Dermis microvascular lymphatic vessel endothelial cell (primary cell): ENCODE data around the gene TRIM24. TPM values are rescaled to one million over a fixed set of nuclear protein-coding genes. Genes with fewer than 3 reads are reported as not detected.
"Not testable (repeated sequence)": the region's sequence is repeated elsewhere in the genome, so short reads cannot be mapped to it uniquely, and the experiment has no call there.

Experiments used
- DNase-seq, 2 donors: peaks; one replicate each; pipeline versions ENCODE4 v3.0.0 to v3.0.0-alpha.2; 2010; ENCODE audit warnings: low read depth in 2 of 2
- total RNA-seq: library from RNA; depleted of rRNA; stranded (reverse); fragments of >200 nt; gene quantifications from 2 replicates; pipeline ENCODE4 v1.2.1, GENCODE V29; 2014

TRIM24 gene
- total RNA-seq = 6.2 and 11.0 TPM in 2 replicates

DNA sequence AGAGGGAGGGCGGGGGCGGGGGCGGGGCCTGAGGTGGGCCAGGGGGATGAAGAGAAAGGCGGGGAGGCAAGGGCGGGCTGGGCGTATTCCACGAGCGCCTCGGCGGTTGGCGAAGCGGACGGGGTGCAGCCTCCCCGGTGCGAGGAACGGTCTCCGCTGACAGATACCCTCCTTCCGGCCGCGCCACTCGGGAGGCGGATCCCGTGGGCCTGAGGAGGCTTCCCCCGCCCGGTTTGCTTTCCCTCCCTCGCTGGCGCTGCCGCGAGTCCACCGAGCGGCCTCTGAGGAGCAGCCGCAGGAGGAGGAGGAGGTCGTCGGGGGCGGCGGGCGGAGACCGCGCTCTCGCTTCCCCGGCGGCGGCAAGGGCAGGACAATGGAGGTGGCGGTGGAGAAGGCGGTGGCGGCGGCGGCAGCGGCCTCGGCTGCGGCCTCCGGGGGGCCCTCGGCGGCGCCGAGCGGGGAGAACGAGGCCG is at the start of gene TRIM24:
Gene TRIM24, plus strand, starts transcription at position 84 of the 473 bp plus-strand sequence. Its CDS starts 290 bp downstream, at position 374.
- DNase-seq = no peak

DNA sequence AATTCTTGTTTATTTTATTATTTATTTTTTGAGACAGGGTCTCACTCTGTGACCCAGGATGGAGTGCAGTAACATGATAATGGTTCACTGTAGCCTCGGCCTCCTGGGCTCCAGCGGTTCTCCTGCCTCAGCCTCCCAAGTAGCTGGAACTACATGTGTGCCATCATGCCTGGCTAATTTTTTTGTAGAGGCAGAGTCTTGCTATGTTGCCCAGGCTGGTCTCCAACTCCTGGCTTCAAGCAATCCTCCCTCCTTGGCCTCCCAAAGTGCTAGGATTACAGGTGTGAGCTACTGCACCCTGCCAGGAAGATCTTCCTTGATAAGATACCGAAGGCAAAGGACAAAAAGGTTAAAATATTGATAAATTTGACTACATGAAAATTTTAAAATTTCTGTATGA is 48.0 kb upstream of the TRIM24 start:
- DNase-seq = not testable (repeated sequence)

DNA sequence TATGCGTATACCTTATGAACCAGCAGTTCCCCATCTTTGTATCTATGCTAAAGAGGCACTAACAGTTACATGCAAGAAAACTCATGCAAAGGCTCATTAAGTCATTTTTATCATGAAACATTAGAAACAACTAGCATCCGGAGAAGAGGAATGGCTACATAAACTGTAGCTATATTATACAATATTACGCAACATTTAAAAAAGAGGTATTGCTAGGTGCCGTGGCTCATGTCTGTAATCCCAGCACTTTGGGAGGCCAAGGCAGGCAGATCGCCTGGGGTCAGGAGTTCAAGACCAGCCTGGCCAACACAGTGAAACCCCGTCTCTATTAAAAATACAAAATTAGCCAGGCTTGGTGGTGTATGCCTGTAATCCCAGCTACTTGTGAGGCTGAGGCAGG is 47.1 kb upstream of the TRIM24 start:
- not testable (repeated sequence) for DNase-seq

DNA sequence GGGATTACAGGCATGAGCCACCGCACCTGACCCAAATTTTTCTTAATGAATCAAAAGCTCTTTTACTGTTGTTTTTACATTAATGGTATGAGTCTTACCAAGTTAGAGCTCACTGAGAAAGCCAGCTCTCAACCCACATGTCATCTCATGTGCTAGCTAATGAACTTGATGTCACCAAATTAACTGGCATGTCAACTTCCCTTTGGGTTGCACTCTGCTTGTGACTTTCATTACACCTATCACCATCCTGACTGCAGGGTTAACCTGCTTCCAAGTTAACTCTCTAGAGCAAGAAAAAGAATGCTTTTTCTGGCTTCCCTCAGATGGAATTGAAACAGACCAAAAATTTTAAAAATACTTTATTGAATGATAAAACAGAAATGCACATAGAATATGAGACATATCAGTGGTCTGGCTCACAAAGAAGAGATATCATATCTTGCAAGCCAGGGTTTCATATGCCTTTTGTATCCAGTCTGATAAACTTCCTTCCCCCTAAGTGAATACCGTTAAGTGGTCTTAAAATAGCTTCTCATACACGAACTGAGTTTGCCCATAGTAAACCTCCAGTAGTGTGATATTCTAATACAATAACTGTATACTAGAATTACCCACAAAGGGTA is 42.9 kb upstream of the TRIM24 start:
- DNase-seq = no peak

DNA sequence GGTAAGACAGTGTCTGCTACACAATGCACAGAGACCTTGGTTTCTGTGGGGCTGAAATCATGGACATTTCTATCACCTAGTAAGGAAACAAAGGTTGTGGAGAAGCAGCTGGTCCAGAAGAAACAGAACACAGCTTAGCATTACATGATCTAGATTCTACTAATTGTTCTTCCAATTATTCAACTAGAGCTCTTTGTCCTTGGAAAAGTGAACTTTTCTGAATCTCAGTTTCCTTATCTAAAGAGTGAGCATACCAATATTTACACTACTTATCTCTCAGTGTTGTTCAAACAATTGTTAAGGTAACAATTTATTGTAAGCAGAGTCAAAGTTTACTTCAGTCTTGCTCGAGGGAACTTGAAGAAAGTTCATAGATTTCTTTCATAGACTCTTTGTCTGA is 42.3 kb upstream of the TRIM24 start:
- DNase-seq = no peak

DNA sequence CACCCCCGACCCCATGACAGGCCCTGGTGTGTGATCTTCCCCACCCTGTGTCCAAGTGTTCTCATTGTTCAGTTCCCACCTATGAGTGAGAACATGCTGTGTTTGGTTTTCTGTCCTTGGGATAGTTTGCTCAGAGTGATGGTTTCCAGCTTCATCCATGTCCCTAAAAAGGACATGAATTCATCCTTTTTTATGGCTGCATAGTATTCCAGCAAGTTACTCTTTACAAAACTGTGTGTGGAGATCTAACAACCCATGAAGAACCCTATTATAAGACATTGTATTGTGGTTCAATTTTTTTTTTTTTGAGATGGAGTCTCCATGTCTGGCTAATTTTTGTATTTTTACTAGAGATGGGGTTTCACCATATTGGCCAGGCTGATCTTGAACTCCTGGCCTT is 41.7 kb upstream of the TRIM24 start:
- not testable (repeated sequence) for DNase-seq

DNA sequence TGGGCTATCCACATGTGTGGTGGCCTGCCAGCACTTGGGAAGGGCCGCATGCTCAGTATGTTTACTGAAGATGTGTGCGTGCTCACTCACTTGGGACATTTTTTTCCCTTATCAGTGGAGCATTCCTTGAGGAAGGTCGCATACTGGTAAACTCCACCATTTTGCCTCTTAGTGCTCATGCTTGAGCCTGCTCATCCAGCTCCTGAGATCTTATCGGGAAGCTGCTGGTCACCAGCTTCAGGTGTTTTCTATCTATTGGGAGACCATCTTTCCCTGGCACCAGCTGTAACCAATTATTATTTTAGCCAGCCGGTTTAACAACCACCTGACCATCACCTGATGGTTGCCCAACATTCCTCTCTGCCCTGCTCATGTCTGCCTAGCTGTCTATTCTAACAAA is 35.0 kb upstream of the TRIM24 start:
- DNase-seq = no peak

DNA sequence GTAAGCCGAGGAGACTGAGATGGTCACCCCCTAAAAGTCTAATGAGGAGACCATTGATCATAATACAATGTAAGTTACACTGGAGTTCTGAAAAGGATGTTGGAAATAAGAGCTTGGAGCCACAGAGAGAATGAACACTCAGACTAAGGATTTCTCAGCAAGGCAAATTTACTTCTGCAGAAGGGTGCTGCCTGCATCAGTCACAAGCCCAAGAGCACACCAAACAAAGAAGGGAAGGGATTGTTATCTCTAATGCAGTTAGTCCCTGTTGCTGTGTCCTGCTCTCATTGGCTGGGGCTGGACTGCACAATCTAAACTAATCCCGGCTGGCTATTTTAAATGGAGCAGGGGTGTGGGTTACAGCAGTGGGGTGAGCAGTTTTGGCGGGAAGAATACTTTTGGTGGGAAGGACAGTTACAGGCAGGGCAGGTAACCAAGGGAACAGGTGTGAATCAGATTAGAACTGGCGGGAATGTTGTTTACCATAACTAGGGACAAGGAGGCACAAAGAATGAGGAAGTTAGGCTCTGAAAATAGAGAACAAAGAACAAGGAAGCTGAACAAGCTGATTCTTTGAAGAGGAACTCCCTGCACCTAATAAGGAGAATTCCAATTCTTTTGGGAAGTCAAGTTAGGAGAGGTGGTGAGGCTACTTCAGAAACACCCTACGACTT is 30.3 kb upstream of the TRIM24 start:
- DNase-seq = no peak

DNA sequence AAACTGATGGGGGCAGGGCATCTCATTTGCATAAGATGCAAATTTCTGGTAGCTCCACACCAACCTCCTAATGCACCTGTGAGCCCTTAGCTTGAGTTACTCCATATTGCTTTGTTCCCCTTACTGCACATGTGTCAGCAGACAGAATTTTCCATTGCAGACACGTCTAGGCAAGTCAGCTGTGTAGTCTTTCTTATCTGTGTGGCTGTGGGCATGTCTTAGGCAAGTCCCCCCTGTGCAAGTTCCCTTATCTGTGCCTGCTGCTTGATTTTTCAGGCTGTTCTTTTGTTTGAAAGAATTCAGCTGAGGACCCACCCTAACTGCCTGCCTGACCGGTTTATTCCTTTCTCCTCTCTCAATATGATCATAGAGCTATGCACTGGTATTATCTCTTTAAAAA is 28.5 kb upstream of the TRIM24 start:
- DNase-seq = no peak

DNA sequence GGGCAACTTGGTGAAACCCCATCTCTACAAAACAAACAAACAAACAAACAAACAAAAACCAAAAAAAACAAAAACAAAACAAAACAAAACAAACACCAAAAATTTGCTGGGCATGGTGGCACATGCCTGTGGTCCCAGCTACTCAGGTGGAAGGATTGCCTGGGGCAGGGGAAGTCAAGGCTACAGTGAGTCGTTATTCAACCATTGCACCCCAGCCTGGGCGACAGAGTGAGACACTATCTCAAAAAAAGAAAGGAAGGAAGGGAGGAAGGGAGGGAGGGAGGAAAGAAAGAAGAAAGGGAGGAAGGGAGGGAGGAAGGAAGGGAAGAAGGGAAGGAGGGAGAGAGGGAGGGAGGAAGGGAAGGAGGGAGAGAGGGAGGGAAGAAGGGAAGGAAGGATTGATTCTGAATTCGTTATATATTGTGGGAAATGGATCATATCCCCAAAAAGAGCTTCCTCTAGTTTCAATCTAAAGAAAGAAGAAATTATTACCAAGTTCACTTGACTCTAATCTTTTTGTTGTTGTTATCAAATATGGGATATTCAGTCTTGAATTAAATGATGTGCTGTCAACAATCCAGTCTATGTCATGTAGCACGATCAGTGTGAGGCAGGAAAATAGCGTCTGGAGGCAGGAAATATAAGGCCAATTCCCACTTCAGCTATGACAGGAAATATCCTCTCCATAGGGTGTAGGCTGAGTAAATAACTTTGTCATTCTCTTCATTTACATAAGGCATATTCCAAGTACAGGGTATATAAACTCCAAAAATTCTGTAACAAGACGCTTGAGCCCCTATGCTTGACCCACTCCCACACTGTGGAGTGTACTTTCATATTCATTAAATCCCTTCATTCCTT is 26.2 kb upstream of the TRIM24 start:
- DNase-seq = no peak

DNA sequence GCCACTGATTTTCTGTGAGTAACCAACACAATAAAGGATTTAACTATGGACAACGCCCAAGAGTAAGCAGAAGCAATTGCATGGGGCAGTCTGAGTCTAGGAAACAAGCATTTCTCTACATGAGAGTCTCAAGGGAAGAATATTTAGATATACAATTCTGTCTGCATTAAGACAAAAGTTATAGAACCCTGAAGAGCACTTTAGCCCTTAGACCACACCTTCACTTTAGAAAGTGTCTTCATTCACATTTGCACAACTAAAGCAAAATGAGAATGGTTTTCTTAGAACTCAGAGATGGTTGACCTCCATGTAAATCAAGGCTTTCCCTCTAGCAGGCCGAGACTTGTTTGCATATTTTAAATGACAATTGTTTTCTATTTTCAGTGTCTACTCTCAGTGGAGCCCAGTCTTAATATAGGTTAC is 25.5 kb upstream of the TRIM24 start:
- no peak for DNase-seq

DNA sequence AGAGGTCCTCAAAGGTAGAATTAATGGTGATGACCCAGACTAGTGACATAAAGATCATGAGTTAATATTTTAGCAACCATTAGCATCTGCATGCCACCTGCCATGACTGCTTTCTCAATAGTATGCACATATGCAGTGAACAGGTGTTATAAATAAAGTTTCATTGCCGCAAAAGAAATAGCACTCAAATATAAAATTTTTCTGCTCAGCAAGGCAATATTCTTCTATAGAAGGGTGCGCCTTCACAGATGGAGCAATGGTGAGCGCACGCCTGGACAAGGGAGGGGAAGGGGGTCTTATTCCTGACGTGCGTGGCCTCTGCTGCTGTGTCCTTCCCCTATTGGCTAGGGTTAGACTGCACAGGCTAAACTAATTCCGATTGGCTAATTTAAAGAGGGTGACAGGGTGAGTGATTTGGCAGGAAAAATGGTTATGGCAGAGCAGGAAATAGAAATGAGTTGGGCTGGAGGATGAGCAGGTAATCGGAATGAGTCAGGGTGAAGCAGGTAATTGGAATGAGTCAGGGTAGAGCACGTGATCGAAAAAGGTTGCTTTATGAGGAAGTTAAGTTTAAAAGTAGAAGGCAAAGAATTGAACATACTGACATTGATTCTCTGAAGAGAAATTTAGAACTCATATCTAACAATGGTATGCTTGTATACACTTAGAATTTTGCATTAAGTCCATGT is 24.7 kb upstream of the TRIM24 start:
- DNase-seq = no peak

DNA sequence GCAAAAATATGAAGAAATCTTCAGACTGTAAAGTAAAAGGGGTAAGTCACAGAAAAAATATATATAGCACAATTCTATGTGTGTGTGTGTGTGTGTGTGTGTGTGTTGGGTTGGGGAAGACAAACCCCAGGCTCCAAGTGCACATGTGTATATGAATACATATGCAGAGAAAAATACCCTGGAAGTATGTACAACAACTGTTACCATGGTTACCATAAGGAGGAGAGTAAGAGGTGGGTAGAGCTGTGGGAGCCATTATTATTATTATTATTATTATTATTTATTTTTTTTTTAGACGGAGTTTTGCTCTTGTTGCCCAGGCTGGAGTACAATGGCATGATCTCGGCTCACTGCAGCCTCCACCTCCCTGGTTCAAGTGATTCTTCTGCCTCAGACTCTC is 23.7 kb upstream of the TRIM24 start:
- no peak for DNase-seq

DNA sequence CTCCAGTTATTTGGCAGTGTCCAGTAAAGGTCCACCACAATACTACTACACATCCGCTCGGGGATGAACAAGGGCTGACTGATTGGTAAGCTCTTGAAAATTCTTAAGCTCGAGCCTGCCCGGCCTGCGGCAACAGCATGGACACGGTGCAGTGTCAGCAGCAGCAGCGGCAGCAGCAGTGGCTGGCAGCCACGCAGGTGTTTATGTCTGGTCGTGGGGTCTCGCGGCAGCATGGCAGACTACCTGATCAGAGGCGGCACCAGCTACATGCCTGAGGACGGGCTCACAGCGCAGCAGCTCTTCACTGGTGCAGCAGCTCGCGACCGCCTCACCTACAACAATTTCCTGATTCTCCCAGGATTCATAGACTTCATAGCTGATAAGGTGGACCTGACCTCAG is 19.6 kb upstream of the TRIM24 start:
- no peak for DNase-seq

DNA sequence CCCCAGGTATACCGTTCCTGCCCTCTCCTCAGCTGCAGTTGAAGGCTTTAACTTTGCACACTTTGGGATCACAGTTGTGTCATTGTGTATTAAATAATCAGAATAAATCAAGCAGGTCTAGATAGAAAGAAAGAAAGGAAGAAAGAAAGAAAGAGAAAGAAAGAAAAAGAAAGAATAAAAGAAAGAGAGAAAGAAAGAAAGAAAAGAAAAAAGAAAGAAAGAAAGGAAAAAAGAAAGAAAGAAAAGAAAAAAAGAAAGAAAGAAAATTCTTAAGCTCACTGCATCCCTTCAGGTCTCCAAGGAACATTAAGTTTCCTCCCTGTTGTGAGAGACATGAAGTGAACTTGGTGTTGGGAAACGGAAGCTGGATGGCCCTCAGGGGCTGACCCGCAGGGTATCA is 17.2 kb upstream of the TRIM24 start:
- DNase-seq = no peak

DNA sequence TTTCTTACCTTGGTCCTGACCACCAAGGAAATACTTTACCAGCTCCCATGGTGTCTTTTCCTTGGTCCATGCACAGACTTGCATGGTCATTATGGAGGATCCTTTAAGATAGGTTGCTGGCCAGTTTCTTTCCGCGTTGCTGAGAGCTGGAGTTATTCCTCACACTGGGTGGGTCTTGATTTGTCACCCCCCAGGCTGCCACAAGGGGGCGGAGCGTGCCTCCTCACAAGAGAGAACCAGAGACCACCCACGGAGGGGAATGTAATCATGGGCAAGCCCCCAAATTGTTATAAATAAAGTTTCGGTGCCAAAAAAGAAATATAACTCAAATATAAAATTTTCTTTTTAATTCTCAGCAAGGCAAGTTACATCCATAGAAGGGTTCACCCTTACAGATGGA is 10.5 kb upstream of the TRIM24 start:
- DNase-seq = peak in 1 of 2 donors; percentile 19

DNA sequence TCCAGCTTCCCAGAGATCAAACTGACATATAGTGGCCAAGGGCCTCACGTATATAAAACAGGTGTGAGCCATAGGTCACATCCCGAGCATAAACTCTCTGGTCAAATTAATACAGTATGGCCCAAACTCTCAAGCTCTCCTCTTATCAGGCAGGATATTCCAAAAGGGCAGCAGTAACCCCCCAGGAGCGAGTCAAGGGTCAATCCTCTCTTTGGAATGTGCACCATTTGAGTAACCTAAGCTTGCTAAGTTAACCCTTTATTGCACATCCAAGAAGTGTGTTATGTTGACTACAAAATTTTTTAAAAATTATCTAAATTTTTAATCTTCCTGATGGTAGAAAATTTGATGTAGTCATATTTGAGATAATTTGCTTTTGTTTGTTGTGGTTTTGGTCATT is 4.5 kb upstream of the TRIM24 start:
- no peak for DNase-seq

DNA sequence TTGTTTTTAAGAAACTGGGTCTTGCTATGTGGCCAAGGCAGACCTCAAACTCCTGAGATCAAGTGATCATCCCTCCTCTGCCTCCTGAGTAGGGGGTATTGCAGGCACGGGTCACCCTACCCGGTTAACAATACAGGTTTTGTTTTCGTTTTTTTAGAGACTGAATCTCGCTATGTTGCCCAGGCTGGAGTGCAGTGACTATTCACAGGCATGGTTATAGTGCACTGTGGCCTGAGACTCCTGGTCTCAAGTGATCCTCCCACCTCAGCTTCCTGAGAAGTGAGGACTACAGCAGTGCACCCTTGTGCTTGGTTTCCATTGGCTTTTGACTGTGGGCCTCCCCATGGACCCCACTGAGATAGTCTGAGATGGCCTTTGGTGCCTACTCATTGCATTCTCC is 3.8 kb upstream of the TRIM24 start:
- DNase-seq = no peak

DNA sequence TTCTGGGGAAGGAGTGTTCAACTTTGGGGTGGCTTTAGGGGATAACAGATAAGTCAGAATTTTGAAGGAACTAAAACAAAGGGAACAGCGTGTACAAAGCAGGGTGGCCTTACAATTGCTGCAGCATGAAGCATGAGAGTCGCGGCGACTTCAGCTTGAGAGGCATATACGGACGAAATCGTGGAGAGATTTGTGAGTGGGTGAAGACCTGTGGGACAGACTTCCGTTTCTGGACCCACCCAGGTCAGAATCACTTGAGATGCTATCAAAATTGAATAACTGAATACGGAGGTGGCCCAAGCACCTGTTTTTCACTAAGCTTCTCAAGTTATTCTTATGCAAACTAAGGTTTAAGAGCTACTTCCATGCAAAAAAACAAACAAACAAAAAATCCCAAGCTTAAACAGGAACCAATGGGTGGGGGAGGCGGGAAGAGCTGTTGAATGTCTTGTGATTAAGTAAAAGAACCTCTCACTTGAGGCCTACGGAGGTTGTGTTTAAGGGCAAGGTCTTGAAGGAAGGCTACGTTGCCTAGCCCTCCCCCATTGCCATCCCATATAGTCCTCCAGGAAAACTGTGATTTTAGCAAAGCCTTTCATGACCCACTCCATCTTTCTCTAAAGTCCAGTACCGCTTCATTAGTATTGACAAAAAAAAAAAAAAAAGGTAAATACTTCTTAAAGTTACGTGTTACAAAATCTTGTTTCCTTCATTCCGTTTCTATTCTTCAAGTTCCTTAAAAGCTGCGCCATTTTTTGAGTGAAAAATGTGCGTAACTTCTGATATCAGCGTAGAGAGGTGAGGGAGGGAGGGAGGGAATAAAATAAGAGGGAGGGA is 1.3 kb upstream of the TRIM24 start:
- no peak for DNase-seq

DNA sequence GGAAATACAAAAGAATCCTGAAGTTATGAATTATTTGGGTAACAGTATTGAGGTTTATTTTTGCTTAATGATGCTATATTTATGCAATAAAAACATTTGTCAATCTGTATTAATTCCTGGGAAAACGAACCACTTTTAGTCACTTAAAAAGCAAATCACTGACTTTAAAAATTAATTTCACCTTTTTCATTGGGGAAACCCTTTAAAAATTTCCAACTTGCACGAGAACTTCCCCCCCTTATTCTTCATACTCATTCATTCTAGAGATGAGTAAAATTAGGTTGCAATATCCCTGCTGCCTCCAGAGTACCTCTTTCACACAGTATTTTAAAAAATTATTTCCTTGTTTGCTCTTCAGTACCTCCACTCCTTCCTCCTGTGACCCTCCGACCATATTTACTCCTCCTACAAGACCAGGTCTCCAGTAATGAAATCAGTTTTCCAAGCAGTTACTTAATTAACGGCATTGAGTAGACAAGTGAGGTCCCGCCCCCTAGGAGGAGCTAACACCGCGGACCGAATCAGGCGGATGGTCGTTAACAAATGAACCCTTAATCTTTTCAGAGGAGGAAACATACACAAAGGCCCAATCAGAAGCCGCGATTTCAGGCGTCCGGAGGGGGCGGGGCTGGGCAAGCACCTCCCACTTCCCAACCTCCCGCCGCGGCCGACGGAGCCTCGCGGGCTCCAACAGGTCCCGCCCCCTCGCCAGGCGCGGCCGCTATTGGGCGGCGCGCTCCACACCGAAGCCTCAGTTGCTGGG is 465 bp upstream of the TRIM24 start:
- peak; percentile 93 to 99 for DNase-seq
